ENCODE measurements around the gene NCAM2.

The NCAM2 gene

GRCh38 chr21:21156397-21156796 is 158.2 kb downstream of the NCAM2 start:
- H3K27ac ChIP-seq: no peak overlapping the region
- no peak for TF ChIP-seq CTCF (conservative IDR thresholded peaks at IDR 0.05)

DNA sequence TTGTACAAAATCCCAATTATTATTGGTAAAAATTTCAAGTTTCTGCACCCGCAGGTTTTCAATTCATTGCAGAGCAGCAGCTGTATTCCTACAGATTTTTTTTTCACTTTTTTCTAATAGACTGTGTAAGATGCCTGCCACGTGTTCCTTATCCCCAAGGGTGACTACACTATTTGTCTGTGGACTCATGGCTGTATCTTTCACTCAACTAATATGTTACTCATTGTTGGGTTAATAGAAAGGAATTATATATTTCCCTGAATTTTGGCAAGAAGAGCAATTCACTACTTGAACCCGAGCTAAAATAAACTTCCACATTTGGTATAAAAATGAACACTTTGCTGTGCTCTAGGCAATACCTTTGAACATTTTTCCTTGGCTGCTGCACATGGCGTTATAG is 158.7 kb downstream of the NCAM2 start:
- no peak overlapping the region for H3K27ac ChIP-seq
- no peak for TF ChIP-seq CTCF (conservative IDR thresholded peaks at IDR 0.05)

- no peak overlapping the region for H3K27ac ChIP-seq
- no peak for TF ChIP-seq CTCF (conservative IDR thresholded peaks at IDR 0.05)
These were observed 160.2 kb downstream of the NCAM2 start for GRCh38 chr21:21158376-21158918.

- TF ChIP-seq CTCF (conservative IDR thresholded peaks at IDR 0.05): no peak
- no peak overlapping the region for H3K27ac ChIP-seq
These were observed 161.2 kb downstream of the NCAM2 start for GRCh38 chr21:21159253-21159899.

GRCh38 chr21:21162786-21163185 is 164.6 kb downstream of the NCAM2 start:
- TF ChIP-seq CTCF (conservative IDR thresholded peaks at IDR 0.05): no peak
- no peak overlapping the region for H3K27ac ChIP-seq

DNA sequence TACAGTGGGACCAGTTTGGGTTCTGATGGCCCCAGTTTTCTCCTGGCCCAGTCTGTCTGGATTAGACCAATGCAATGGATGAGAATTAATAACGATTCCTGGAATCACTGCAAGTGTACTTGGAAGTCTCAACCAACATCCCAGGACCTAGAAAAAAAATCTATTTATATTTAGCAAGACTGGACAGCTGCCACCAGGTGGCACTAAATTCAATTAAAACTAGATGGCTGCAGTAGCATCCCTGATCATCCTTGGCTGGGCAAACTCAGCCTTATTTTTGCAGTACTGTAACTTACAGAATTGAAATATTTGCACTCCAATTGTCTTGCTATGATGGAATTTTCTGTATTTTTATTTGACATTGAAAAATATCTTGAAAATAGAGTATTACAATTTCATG is 165.7 kb downstream of the NCAM2 start:
- H3K27ac ChIP-seq: no peak overlapping the region
- TF ChIP-seq CTCF (conservative IDR thresholded peaks at IDR 0.05): peak; percentile 92

DNA sequence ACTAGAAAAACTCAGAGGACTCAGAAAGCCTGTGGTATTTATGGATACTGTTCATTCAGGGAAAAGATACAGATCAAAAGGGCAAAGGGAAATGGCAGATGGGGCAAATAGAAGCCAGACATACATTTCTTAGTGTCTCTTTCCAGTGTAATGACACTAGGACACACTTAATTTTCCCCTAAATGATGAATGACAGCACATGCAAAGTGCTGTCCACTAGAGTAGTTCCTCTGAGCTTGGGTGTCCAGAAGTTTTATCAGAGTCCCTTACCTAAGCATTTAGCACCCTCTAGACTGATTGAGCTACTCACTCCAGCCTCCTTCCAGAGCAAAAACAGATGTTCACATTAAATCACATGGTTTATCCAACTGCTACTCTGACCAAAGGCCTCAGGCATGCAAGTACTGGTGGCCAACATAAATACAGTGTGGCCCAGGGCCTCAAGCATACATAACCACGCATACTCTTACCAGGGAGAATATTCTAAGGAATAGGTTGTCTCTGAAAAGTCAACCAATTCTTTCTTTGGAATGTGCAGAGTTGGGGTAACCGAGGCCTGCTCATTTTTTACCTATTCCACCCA is 166.9 kb downstream of the NCAM2 start:
- H3K27ac ChIP-seq: no peak overlapping the region
- TF ChIP-seq CTCF (conservative IDR thresholded peaks at IDR 0.05): no peak
